OCI-LY7 (cell line): ENCODE measurements around the gene NFIX. TPM values are rescaled to one million over a fixed set of nuclear protein-coding genes. Genes with fewer than 3 reads are reported as not detected.

Experiments
- BruUV-seq: library from RNA; stranded (reverse); fragments of 400-500 nt; replicated peaks from 2 replicates; lab custom pipeline; 2021; lab: Mats Ljungman, UMichigan
- CTCF ChIA-PET: fragments of 300-600 bp; sonication (Branson Sonifier 250); formaldehyde crosslinking; loops from one replicate; lab custom pipeline; 2022; ENCODE audit warnings: antibody characterized with exemption; ENCODE audit not compliant: unreplicated experiment; lab: Charles Lee
- POLR2A ChIA-PET: fragments of 300-600 bp; sonication (Branson Sonifier 250); formaldehyde crosslinking; loops from one replicate; lab custom pipeline; 2022; ENCODE audit warnings: antibody characterized with exemption; lab: Charles Lee
- DNase-seq: peaks from one replicate; pipeline ENCODE4 v3.0.0-alpha.2; 2015; ENCODE audit warnings: low spot score
- H2AFZ ChIP-seq: fragments of 200-600 bp; sonication (generic), shearing (Covaris generic); 2 replicates; pipeline ENCODE4 v1.6.1; 2014; ENCODE audit warnings: mild to moderate bottlenecking, antibody characterized with exemption, low read length, moderate library complexity
- H3K27ac ChIP-seq: fragments of 200-600 bp; sonication (generic); 2 replicates; pipeline ENCODE4 v1.5.1; 2014; ENCODE audit warnings: mixed run types, low read depth, mild to moderate bottlenecking, moderate library complexity, low read length, inconsistent platforms; ENCODE audit not compliant: poor library complexity, severe bottlenecking
- H3K36me3 ChIP-seq: fragments of 200-600 bp; sonication (generic); 2 replicates; pipeline ENCODE4 v1.6.1; 2014; ENCODE audit warnings: mild to moderate bottlenecking, antibody characterized with exemption, low read length, moderate library complexity, mixed read lengths; ENCODE audit not compliant: insufficient read depth
- H3K4me1 ChIP-seq: fragments of 200-600 bp; sonication (generic); 2 replicates; pipeline ENCODE4 v1.5.1; 2014; ENCODE audit warnings: mild to moderate bottlenecking, low read length; ENCODE audit not compliant: insufficient read depth, poor library complexity, severe bottlenecking
- H3K4me2 ChIP-seq: fragments of 200-600 bp; sonication (generic); 2 replicates; pipeline ENCODE4 v1.6.1; 2014; ENCODE audit warnings: mild to moderate bottlenecking, low read length
- H3K4me3 ChIP-seq: fragments of 200-600 bp; sonication (generic); 2 replicates; pipeline ENCODE4 v1.5.1; 2014; ENCODE audit warnings: mild to moderate bottlenecking, low read depth, low read length; ENCODE audit not compliant: poor library complexity, severe bottlenecking
- H3K79me2 ChIP-seq: fragments of 200-600 bp; sonication (generic); 2 replicates; pipeline ENCODE4 v1.6.1; 2016; ENCODE audit warnings: low read depth, mild to moderate bottlenecking, low read length, moderate library complexity, mixed read lengths; ENCODE audit not compliant: insufficient read depth
- H3K9me2 ChIP-seq: fragments of 200-600 bp; sonication (generic); 2 replicates; pipeline ENCODE4 v1.6.1; 2016; ENCODE audit warnings: mild to moderate bottlenecking, low read length, mixed read lengths; ENCODE audit not compliant: insufficient read depth
- H3K9me3 ChIP-seq: fragments of 200-600 bp; sonication (generic); 2 replicates; pipeline ENCODE4 v1.6.1; 2014; ENCODE audit warnings: mild to moderate bottlenecking, mixed run types, low read length, mixed read lengths
- H4K20me1 ChIP-seq: fragments of 200-600 bp; sonication (generic); 2 replicates; pipeline ENCODE4 v1.6.1; 2014; ENCODE audit warnings: mild to moderate bottlenecking, antibody characterized with exemption, low read length, moderate library complexity, mixed read lengths; ENCODE audit not compliant: insufficient read depth
- EZH2phosphoT487 ChIP-seq: fragments of 200-600 bp; sonication (generic); IDR thresholded peaks from 2 replicates; pipeline ENCODE4 v1.6.1; 2018; ENCODE audit warnings: low read depth, borderline replicate concordance, mild to moderate bottlenecking, mixed run types, antibody characterized with exemption, low read length, moderate library complexity, mixed read lengths
- intact Hi-C: fragments of 100-400 bp; cut with micrococcal nuclease; formaldehyde crosslinking; loops from one replicate; pipeline ENCODE4 v1.10.0; 2022; ENCODE audit not compliant: unreplicated experiment
- total RNA-seq, 2 experiments: library from RNA; depleted of rRNA in 1 of 2; stranded (reverse); fragments of >200 nt in 1 of 2; shearing (Covaris generic) in 1 of 2; gene quantifications; 2 replicates each; pipeline ENCODE4 v1.2.3, GENCODE V29; 2014 to 2022
- TF ChIP-seq, protein P1 (sequence below): fragments of 200-600 bp; sonication (generic); conservative IDR thresholded peaks from 2 replicates; pipeline ENCODE4 v1.5.1; 2014; ENCODE audit warnings: mild to moderate bottlenecking, antibody characterized with exemption, low read length, moderate library complexity, mixed read lengths

The NFIX gene
- total RNA-seq, 2 experiments from 2014 or later = 0.16 to 0.72 TPM

DNA sequence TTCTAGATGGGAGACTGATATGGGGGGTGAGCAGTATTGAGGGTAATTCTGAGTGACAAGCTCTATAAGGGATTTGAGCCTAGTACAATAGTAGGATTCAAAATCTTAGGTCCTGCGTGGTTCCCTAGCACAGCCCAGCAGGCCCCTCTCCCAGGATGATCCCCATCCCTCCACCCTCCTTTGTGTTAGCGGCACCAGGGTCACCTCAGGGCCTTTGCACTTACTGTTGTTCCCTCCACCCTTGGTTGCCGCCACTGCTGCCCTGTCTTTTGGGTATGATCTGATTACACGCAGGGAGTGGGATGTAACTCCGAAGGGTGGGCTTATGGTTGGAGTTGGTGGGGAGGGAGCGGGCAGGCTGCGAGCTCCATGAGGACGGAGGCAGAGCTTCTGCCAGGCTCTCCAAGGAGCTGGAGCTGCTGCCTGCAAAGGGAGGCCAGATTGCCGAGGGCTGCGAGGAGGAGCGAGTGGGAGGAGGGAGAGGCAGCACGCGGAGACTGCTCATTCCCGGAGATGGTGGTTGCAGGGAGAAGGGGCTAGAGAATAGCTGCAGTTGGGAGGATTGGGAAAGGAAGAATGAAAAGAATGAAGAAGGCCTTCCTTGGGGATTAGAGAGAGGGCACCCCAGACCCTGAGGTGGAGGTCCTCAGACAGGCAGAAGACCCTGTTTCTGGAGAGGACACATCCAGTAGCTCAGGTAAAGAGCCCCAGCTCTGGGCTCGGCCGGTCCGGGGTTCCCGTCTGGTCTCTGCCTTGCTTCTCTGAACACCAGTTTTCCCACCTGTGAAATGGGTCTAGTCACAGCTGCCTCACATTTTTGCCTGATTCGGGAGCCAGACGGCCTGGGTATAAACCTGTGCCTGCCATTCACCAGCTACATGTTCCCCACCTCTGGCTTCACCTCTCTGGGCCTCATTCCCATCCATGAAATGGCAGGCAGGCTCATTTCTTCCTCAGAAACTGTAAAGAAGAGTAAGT is 128.0 kb downstream of the NFIX start:
- no peak overlapping the region for H3K4me3 ChIP-seq
- no peak for DNase-seq
- no peaks in the 10 kb centered on the region for H3K9me3 ChIP-seq
- intact Hi-C loops = no loop called here
- peaks cover 49% of the 10 kb centered on the region for H3K79me2 ChIP-seq
- peaks cover 45% of the 10 kb centered on the region; the same call in 1 of the 2 replicates for H3K36me3 ChIP-seq
- peaks cover 21% of the 10 kb centered on the region for H3K4me1 ChIP-seq
- no peak overlapping the region for H3K4me2 ChIP-seq
- BruUV-seq = no TSS peak
- ChIA-PET POLR2A (interaction anchor here (0.5 to 1.1 kb wide), 2 partner anchors 9 to 18 kb away, joined by 3 read pairs; no protein-coding TSS in a partner anchor), CTCF (no interaction called here)
- no peak overlapping the region for H2AFZ ChIP-seq
- peaks cover 20% of the 10 kb centered on the region for H4K20me1 ChIP-seq
- H3K9me2 ChIP-seq = no peaks in the 10 kb centered on the region
- H3K27ac ChIP-seq = no peak overlapping the region
- no peak for TF ChIP-seq EZH2phosphoT487
- TF ChIP-seq, protein P1, sequence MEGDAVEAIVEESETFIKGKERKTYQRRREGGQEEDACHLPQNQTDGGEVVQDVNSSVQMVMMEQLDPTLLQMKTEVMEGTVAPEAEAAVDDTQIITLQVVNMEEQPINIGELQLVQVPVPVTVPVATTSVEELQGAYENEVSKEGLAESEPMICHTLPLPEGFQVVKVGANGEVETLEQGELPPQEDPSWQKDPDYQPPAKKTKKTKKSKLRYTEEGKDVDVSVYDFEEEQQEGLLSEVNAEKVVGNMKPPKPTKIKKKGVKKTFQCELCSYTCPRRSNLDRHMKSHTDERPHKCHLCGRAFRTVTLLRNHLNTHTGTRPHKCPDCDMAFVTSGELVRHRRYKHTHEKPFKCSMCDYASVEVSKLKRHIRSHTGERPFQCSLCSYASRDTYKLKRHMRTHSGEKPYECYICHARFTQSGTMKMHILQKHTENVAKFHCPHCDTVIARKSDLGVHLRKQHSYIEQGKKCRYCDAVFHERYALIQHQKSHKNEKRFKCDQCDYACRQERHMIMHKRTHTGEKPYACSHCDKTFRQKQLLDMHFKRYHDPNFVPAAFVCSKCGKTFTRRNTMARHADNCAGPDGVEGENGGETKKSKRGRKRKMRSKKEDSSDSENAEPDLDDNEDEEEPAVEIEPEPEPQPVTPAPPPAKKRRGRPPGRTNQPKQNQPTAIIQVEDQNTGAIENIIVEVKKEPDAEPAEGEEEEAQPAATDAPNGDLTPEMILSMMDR = no peak

DNA sequence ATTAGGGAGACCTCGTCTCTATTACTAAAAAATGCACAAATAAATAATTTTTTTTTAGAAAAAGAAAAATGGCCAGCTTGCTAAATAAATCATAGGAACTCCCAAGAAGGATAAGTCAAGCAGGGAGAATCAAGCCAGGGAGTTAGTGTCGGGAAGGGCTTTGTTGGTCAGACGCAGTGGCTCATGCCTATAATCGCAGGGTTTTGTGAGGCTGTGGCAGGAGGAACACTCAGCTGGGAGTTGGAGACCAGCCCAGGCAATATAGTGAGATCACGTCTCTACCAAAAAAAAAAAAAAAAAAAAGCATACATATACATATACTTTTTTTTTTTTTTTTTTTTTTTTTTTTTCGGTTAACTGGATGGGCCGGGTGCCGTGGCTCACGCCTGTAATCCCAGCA is 131.8 kb downstream of the NFIX start:
- Histone ChIP-seq H3K36me3 (peaks cover 67% of the 10 kb centered on the region), H3K4me2 (no peak overlapping the region), H3K4me3 (no peak overlapping the region), H2AFZ (no peak overlapping the region), H4K20me1 (peaks cover 4% of the 10 kb centered on the region; the same call in 1 of the 2 replicates), H3K27ac (no peak overlapping the region), H3K9me3 (no peaks in the 10 kb centered on the region), H3K79me2 (peaks cover 19% of the 10 kb centered on the region; the same call in 1 of the 2 replicates), H3K4me1 (no peaks in the 10 kb centered on the region), H3K9me2 (no peaks in the 10 kb centered on the region)
- intact Hi-C loops = no loop called here
- DNase-seq = no peak
- CTCF ChIA-PET = no interaction called here
- POLR2A ChIA-PET = interaction anchor here (1.0 kb wide), 1 partner anchor 24 kb away, joined by 3 read pairs; no protein-coding TSS in a partner anchor
- BruUV-seq = no TSS peak
- TF ChIP-seq, protein P1 = no peak
- no peak for TF ChIP-seq EZH2phosphoT487
